Cerebellar cortex (tissue), 1 donor: ENCODE measurements around the gene LRRC8E.

Experiments used
- DNase-seq: peaks from one replicate; pipeline ENCODE4 v3.0.0-alpha.2; 2015; ENCODE audit warnings: low spot score

Gene LRRC8E

DNA sequence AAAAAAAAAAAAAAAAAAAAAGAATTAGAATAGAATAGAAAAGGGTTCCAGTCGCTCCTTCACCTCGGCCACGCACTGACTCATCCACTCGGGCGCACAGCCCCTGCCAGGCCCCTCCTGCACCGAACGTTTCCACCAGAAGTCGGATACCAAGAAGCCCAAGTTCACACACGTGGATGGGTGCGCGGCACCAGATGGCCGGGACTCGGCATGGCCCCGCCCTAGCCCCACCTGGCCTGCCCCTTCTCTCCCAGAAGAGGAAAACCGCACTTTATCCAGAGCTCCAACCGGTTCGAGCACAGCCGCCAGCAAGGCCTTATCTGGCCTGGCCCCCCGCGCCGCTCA is 20.0 kb upstream of the LRRC8E start:
- DNase-seq = no peak

GRCh38 chr19:7868671-7869452 is 19.4 kb upstream of the LRRC8E start:
- DNase-seq = peak; percentile 82

DNA sequence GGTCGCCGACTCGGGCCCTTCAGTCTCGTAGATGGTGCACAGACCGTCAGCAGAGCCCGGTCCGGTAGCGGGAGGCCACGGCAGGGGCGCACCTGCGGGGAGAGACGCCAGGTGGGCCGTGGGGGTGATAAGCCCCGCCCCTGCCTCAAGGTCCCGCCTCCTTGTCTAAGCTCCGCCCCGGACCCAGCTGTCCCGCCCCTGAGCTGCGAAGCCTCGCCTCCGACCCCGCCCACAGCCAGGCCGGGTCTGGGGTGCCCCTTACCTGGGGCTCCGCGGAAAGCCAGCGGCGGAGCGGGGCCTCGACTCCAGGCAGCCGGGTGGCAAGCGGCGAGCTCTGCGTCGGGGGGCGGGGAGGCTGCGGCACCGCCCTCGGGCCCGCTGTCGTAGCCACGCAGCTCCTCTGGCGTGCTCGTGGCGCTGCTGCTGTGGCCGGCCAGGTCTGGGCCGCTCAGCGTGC is 18.8 kb upstream of the LRRC8E start:
- DNase-seq = no peak

- DNase-seq = peak; percentile 89
Observed at GRCh38 chr19:7869910-7870511, 18.3 kb upstream of the LRRC8E start.

DNA sequence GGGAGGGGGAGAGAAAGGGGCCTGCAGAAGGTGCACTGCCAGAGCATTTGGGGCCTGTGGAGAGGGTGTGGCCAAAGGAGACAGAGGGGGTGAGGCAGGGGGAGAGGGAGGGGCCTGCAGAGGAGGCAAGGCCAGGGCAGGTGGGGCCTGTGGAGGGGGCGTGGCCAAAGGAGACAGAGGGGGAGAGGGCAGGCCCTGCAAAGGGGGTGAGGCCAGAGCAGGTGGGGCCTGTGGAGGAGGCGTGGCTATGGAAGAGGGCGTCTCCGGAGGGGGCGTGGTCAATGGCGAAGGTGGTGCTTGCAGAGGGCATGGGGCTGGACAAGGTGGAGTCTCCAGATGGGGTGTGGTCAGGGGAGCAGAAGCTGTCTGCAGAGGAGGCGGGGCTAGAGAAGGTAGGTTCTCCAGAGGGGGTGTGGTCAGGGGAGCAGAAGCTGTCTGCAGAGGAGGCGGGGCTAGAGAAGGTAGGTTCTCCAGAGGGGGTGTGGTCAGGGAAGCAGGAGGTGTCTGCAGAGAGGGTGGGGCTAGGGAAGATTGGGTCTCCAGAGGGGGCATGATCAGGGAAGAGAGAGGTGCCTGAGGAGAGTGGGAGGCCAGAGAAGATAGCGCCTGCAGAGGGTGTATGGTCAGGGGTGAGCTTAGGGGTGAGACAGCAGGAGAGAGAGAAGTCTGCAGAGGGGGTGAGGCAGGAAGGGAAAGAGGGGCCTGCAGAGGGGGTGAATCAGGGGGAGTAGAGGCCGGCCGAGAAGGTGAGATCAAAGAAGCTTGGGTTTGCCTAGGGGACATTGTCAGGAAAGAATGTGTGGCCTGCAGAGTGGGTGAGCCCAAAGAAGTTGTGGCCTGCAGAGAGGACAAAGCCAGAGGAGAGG is 17.5 kb upstream of the LRRC8E start:
- peak; percentile 91 for DNase-seq

DNA sequence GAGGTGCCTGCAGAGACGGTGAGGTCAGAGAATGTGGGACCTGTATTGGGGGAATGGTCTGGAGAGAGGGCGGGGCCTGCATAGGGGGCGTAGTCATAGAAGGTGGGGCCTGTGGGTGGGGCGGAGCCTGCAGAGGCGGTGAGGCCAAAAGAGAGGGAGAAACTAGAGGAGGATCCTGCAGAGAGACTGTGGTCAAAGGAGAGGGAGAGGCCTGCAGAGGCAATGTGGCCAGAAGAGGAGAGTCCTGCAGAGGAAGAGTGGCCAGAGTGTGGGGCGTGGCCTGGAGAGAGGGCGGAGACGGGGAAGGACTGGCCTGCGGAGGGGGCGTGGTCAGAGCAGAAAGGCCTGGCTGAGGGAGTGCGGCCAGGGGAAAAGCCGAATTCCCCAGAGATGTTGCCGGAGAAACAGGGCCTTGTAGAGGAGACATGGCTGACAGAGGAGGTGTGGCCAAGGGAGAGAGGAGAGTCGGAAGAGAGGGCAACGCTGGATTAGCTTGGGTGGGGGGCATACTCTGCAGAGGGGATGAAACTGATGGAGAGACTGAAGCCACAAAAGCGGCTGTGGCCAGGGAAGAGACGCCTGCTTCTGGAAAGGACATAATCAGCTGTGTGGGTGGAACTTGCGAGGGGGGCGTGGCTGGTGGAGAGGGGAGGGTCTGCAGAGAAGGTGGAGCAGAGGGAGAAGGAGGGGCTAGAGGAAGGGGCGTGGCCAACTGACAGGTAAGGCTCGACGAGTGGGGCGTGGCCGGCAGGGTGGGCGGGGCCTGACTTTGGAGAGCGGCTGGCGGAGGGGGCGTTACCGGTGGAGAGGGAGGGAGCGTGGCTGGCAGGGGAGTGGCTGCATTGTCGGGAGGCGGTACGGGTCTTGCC is 16.6 kb upstream of the LRRC8E start:
- peak; percentile 87 for DNase-seq

DNA sequence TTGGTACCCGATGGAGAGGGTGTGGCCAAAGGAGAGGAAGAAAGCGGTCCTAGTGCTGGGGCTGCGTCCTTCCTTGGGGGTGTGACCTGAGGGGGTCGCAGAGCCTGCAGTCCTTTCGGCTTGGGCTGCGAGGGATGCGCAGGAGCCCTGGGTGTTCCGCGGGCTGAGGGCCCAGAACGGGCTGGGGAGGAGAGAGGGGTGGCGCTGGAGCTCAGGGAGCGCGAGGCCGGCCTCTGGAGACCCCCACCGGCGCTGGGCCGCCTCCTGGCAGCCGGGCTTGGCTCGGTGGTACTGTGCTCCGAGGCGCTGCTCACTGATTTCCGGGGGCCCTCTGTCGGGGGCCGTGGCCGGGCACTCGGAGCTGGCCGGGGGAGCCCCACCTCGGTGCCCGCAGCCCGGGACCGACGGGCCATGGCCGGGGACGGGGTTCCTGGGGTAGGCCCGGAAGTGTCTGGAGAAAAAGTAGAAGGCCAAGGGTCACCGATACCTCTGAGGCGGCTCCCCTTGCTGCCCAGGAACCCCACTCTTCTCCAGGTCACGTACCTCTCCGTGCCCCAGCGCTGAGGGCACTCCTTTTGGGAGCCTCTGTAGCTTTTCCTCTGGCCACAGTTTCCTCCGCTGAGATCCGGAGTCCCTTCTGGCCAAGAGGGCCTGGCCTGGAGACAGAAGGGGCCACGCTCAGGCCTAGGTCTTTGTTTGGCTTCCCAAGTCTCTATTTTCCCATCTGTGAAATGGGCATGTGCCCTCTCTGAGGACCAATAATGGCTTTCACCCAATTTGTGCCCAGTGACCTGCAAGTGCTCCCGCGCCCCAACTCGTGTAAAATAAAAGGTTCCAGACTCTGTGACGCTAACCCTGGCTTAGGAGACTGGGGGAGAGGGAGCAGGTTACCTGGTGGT is 15.8 kb upstream of the LRRC8E start:
- DNase-seq = no peak

DNA sequence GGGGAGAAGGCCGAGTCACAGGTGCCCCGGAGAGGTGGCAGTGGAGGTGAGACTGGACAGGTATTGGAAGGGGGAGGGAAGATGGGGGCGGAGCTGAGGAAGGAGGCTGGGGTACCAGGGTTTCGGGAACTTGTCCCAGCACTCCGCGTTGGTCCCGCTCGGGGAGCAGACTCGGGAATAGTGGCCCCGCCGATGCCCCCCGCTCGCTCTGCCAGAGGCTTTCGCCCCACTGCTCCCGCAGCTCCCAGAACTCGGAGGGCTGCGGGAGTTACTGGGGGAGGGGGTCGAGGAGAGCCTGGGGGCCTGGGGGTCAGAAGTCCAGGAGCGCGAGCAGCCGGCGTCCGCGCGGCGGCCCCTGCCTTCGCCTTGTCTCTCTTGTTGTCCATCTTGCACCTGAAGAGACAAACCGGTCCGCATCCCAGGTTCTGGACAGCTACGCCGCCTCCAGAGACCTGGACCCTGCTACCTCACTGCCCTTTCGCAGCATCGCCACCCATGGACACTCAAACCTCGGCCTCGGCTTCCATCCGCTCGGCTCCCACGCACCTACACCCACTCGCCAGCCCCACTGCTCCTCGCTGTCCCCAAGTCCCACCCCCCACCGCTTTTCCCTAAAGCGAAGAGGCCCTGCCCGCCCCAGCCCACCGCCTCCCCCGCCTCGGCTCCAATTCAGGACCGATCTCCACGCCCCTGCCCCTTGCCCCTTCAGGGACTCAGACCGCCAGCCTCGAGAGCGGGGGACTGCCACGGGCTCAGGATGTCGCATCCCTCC is 14.8 kb upstream of the LRRC8E start:
- no peak for DNase-seq

GRCh38 chr19:7874076-7874896 is 14.0 kb upstream of the LRRC8E start, which contains the start of gene PRR36:
TSS of gene PRR36 (minus strand) at chr19:7874390. CDS start at chr19:7873689, 701 bp downstream.
- DNase-seq = peak; percentile 90

DNA sequence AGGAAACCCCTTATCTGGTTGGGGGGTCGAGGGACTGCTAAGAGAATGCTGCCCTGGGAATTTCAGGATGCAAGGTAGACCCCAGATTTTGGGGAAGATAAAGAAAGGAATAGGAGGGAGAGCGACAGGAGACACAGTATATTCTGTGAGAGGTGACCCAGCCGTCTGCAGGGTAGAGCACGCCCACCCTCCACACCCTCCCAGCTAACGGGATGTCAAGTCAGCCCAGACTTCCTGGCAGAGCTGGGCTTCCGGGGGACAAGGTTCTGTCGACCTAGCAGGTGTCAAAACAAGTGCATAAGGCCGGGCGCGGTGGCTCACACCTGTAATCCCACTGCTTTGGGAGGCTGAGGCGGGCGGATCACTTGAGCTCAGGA is 13.4 kb upstream of the LRRC8E start:
- no peak for DNase-seq

DNA sequence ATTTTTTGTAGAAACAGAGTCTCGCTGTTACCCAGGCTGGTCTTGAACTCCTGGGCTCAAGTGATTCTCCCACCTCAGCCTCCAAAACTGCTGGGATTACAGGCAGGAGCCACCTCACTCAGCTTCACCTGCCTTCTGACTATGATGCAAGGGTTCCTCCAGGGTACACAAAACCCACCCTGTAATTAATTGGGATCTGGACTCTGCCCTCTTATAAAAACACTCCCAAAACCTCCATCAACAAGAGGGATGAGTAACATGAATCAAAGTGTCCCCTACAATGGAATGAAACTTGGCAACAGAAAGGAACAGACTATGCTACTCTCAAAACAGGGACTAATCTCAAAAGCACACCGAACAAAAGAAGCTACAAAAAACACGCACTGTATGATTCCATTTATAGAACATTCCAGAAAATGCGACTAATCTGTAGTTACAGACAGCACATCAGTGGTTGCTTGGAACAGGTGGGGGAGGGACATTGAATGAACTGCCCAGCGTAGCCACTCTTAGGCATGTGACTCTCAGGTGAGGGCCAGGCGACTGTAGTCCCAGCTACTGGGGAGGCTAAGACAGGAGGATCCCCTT is 11.0 kb upstream of the LRRC8E start:
- no peak for DNase-seq

DNA sequence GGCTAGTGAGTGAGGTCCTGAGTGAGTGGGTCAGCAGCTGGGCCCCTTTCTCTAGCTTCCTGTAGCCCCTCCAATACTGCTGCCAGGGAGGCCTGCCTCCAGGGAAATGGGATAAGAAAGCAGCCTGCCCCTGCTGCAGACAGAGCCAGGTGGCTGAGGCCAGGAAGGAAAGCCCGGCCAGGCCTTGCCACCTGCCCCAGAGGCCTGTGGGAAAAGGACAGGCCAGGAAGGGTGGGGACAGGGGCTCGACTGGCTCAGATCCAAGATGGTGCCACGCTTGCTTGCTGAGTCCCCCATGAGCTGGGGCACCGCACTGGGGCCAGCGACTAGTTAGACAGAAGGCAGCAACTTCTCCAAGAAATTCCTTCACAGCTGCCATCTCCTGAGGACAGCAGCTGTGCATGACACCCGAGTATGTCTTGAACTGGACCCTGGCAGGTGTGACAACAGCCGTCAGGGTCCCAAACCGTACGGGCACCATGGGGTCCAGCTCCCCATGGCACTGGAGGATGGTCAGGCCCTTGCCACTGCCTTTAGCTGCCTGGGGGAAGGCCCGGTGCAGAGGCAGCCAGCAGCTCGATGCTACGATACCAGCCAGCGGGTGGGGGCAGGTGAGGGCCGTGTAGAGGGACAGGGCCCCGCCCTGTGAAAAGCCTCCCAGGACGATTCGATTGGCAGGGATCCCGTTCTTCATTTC is 9.1 kb upstream of the LRRC8E start:
- no peak for DNase-seq

- no peak for DNase-seq
Observed at GRCh38 chr19:7879836-7880235, 8.5 kb upstream of the LRRC8E start.

DNA sequence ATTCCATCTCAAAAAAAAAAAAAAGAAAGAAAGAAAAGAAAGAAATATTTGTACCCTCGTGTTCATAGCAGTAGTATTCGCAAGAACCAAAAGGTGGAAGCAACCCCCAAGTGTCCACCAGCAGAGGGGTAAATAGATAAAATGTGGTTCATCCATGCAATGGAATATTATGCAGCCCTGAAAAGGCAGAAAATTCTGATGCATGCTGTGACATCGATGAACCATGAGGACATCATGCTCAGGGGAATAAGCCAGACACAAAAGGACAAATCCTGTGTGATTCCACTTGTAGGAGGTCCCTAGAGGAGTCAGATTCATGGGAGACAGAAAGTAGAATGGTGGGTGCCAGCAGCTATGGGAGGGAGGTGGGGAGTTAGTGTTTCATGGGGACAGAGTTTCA is 6.4 kb upstream of the LRRC8E start:
- DNase-seq = no peak

GRCh38 chr19:7883105-7883504 is 5.2 kb upstream of the LRRC8E start:
- no peak for DNase-seq

- DNase-seq = no peak
Observed at GRCh38 chr19:7883796-7884570, 4.3 kb upstream of the LRRC8E start.

- no peak for DNase-seq
Observed at GRCh38 chr19:7885818-7886217, 2.5 kb upstream of the LRRC8E start.
